Right lobe of liver (tissue), 6 donors: Measurements from ENCODE around the gene UBASH3B. TPM values are rescaled to one million over a fixed set of nuclear protein-coding genes. Genes with fewer than 3 reads are reported as not detected.
"Not testable (repeated sequence)": the region's sequence is repeated elsewhere in the genome, so short reads cannot be mapped to it uniquely, and the experiment has no call there.

Source experiments
- ATAC-seq, 4 donors: fragments of 200-7000 bp; cut with Tn5 transposase; one replicate each; pipeline ENCODE4 v1.9.1; 2020; ENCODE audit warnings: mild to moderate bottlenecking in 4 of 4, moderate library complexity in 4 of 4
- DNase-seq, 3 donors: peaks; one replicate each; pipeline ENCODE4 v3.0.0-alpha.2; 2020
- H3K27ac ChIP-seq, 3 donors: fragments of 200-600 bp; one replicate each; pipeline ENCODE4 v1.8.0; 2022
- H3K27me3 ChIP-seq, 2 donors: fragments of 200-600 bp; one replicate each; pipeline ENCODE4 v1.8.0; 2022
- H3K36me3 ChIP-seq, 4 donors: fragments of 200-600 bp; sonication (generic) in 1 of 4; one replicate each; pipeline versions ENCODE4 v1.5.1 to v1.8.0; 2017 to 2022; ENCODE audit warnings: control low read depth in 1 of 4
- H3K4me1 ChIP-seq, 4 donors: fragments of 200-600 bp; sonication (generic) in 1 of 4; one replicate each; pipeline versions ENCODE4 v1.5.1 to v1.8.0; 2017 to 2022; ENCODE audit warnings: control low read depth in 1 of 4
- H3K4me3 ChIP-seq, 3 donors: fragments of 200-600 bp; one replicate each; pipeline ENCODE4 v1.8.0; 2022
- H3K9me3 ChIP-seq, 4 donors: fragments of 200-600 bp; sonication (generic) in 1 of 4; one replicate each; pipeline versions ENCODE4 v1.5.1 to v1.8.0; 2017 to 2022; ENCODE audit warnings: control low read depth in 1 of 4
- CTCF ChIP-seq, 4 donors: fragments of 200-600 bp in 3 of 4; fragments of 450-650 bp in 1 of 4; IDR thresholded peaks; one replicate each; pipeline versions ENCODE4 v1.5.1 to v1.8.0; 2016 to 2022; ENCODE audit warnings: antibody characterized with exemption in 4 of 4, mild to moderate bottlenecking in 2 of 4
- POLR2A ChIP-seq: fragments of 450-650 bp; IDR thresholded peaks from one replicate; pipeline ENCODE4 v1.6.1; 2017; ENCODE audit warnings: antibody characterized with exemption, mild to moderate bottlenecking
- WGBS: methylation state at CpG from one replicate; pipeline ENCODE4 v1.1.6; 2018; ENCODE audit warnings: low coverage, low lambda C conversion rate; ENCODE audit not compliant: insufficient coverage; ENCODE audit errors: missing lambda C conversion rate; 5-methylcytosine and 5-hydroxymethylcytosine counted together
- intact Hi-C, 2 donors: fragments of 100-400 bp; cut with DNase I; formaldehyde crosslinking; loops; one replicate each; pipeline versions ENCODE4 v1.11.2 to v1.14.1; 2022
- total RNA-seq, 6 experiments: library from RNA; depleted of rRNA in 2 of 6; stranded (reverse); fragments of >200 nt in 2 of 6; fragmentation: NEBNext Ultra II Directional in 3 of 6; extraction: Animal tissue kit (Norgen Biotek cat#: 25700) in 3 of 6; gene quantifications; one replicate each; pipeline versions ENCODE4 v1.1.0 to v1.2.4, GENCODE V29; 2016 to 2023
- donor health status: DM: no; HTN: yes; CAD: no.
- donor health status: DM: no; HTN: no; CAD: no.
- donor health status: DM: no; HTN: no; CAD: no.
- donor health status: DM: no; HTN: yes; CAD: no.
- donor health status: DM: no; HTN: yes; CAD: no.

UBASH3B gene
- total RNA-seq, 6 experiments from 2014 or later: 1.7 to 10.5 (median 2.4) TPM

DNA sequence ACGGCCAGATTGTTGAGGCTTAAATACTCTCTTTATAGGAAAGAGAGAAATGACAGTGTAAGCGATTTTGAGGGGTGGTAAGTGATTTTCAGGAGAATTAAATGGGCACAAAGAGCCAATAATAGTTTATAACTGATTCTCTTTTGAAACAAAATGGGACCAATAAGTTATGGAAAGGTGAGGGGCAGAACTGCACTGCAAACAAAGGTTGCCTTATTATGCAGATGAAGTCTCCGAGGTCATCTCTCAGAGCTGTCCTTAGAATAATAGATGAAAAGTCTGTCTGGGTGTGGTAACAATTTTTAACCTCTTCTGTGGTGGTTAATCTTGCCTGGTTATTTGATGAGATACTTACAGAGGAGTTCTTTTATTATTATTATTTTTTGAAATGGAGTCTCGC lies 168.0 kb downstream of the UBASH3B start:
- WGBS: 64% methylated on average over 4 of the region's 4 CpGs
- Histone ChIP-seq H3K27ac (no peak overlapping the region), H3K36me3 (no peaks in the 10 kb centered on the region), H3K27me3 (no peaks in the 10 kb centered on the region), H3K9me3 (no peaks in the 10 kb centered on the region), H3K4me3 (no peak overlapping the region), H3K4me1 (no peaks in the 10 kb centered on the region)
- ATAC-seq (no peak), DNase-seq (no peak)
- TF ChIP-seq POLR2A (no peak), CTCF (IDR thresholded peaks at IDR 0.05) (no peak)
- intact Hi-C loops: no loop called here

- intact Hi-C loops, DNase-seq: not testable (repeated sequence)
- 67% methylated on average over 4 of the region's 6 CpGs for WGBS
Observed at GRCh38 chr11:122829371-122829770, 173.8 kb downstream of the UBASH3B start.

DNA sequence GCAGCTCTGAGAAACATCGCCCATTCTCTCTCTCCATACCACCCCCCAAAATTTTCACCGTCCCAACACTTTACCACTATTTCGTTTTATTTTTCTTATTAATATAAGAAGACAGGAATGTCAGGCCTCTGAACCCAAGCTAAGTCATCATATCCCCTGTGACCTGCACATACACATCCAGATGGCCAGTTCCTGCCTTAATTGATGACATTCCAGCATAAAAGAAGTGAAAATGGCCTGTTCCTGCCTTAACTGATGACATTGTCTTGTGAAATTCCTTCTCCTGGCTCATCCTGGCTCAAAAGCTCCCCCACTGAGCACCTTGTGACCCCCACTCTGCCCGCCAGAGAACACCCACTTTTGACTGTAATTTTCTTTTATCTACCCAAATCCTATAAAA lies 176.8 kb downstream of the UBASH3B start:
- ATAC-seq, DNase-seq, H3K9me3 ChIP-seq, H3K27me3 ChIP-seq, intact Hi-C loops, H3K36me3 ChIP-seq, H3K4me3 ChIP-seq, H3K27ac ChIP-seq, H3K4me1 ChIP-seq: not testable (repeated sequence)
- 67% methylated on average over 4 of the region's 4 CpGs for WGBS

More at GRCh38 chr11:122829371-122829770, 173.8 kb downstream of the UBASH3B start:
- ATAC-seq, H3K27me3 ChIP-seq, H3K36me3 ChIP-seq, H3K27ac ChIP-seq, H3K4me3 ChIP-seq, H3K9me3 ChIP-seq, H3K4me1 ChIP-seq: not testable (repeated sequence)

GRCh38 chr11:122832721-122833470 lies 177.4 kb downstream of the UBASH3B start:
- 34% methylated on average over 6 of the region's 6 CpGs for WGBS
- no peaks in the 10 kb centered on the region for H3K36me3 ChIP-seq
- no peaks in the 10 kb centered on the region for H3K27me3 ChIP-seq
- no peaks in the 10 kb centered on the region for H3K9me3 ChIP-seq
- no peak overlapping the region for H3K27ac ChIP-seq
- TF ChIP-seq CTCF (IDR thresholded peaks at IDR 0.05) (no peak), POLR2A (no peak)
- no peak for DNase-seq
- H3K4me3 ChIP-seq: no peak overlapping the region
- ATAC-seq: no peak
- intact Hi-C loops: no loop called here
- H3K4me1 ChIP-seq: no peaks in the 10 kb centered on the region

- H3K4me3 ChIP-seq: no peak overlapping the region
- H3K27me3 ChIP-seq: no peaks in the 10 kb centered on the region
- no peak for TF ChIP-seq POLR2A
- TF ChIP-seq CTCF (IDR thresholded peaks at IDR 0.05): no peak
- DNase-seq (no peak), ATAC-seq (no peak)
- no peak overlapping the region for H3K27ac ChIP-seq
- H3K4me1 ChIP-seq: no peaks in the 10 kb centered on the region
- no peaks in the 10 kb centered on the region for H3K36me3 ChIP-seq
- WGBS: 60% methylated on average over 7 of the region's 7 CpGs
- H3K9me3 ChIP-seq: no peaks in the 10 kb centered on the region
- intact Hi-C loops: no loop called here
Observed at GRCh38 chr11:122833846-122834464, 178.4 kb downstream of the UBASH3B start.
